Rectal smooth muscle tissue (tissue), 1 donor: ENCODE results near the gene GRIN2A.

Source experiments
- H3K27ac ChIP-seq: one replicate; pipeline ENCODE4 v1.7.0; 2013; ENCODE audit warnings: low read depth, low read length, inconsistent platforms
- H3K27me3 ChIP-seq: one replicate; pipeline ENCODE4 v1.7.0; 2013; ENCODE audit warnings: low read length; ENCODE audit not compliant: control insufficient read depth, insufficient read depth
- H3K36me3 ChIP-seq: one replicate; pipeline ENCODE4 v1.7.0; 2013; ENCODE audit warnings: low read length; ENCODE audit not compliant: control insufficient read depth, insufficient read depth
- H3K4me1 ChIP-seq: one replicate; pipeline ENCODE4 v1.7.0; 2013; ENCODE audit warnings: low read length; ENCODE audit not compliant: control insufficient read depth, insufficient read depth
- H3K4me3 ChIP-seq: one replicate; pipeline ENCODE4 v1.7.0; 2013; ENCODE audit warnings: low read length
- H3K9ac ChIP-seq: one replicate; pipeline ENCODE4 v1.7.0; 2013; ENCODE audit warnings: low read length

GRIN2A gene

DNA sequence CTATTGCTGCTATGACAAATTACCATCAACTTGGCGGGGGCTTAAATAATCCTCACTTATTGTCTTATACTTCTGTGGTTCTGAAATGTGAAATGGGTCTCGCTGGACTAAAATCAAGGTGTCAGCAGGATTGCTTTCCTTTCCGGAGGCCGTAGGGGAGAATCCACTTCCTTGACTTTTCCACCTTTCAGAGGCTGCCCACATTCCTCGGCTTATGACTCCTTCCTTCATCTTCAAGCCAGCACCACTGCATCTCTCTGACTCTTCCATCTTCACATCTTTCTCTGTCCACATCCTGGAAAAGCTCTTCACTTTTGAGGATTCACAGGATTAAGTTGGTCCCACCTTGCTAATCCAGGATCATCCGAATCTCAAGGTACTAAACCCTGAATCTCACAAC lies 217.8 kb downstream of the GRIN2A start:
- H3K36me3 ChIP-seq, result no peaks in the 10 kb centered on the region
- no peak overlapping the region for H3K9ac ChIP-seq
- no peak overlapping the region for H3K27ac ChIP-seq
- no peaks in the 10 kb centered on the region for H3K4me1 ChIP-seq
- H3K4me3 ChIP-seq, result no peak overlapping the region
- no peaks in the 10 kb centered on the region for H3K27me3 ChIP-seq

DNA sequence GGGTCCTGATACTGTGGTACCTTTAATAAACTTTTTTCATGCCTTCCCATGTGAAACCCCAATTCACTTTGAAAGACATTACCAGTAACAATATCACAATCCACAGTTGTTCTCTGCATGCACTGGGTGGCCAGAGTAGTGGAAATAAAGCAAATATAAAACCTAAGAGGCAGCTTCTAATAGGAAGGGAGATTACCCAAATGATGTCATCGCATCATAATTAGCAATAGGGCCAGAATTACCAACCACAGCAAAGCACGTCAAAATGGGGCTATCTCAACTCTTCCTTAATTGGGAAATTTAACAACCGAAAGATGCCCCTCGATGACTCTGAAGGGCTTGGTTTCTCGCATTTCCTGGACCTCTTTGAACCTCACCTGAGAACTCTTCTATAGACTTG lies 224.8 kb downstream of the GRIN2A start:
- H3K27me3 ChIP-seq, result peaks cover 3% of the 10 kb centered on the region
- H3K4me3 ChIP-seq, result no peak overlapping the region
- H3K9ac ChIP-seq, result no peak overlapping the region
- H3K4me1 ChIP-seq, result no peaks in the 10 kb centered on the region
- H3K27ac ChIP-seq, result no peak overlapping the region
- no peaks in the 10 kb centered on the region for H3K36me3 ChIP-seq

DNA sequence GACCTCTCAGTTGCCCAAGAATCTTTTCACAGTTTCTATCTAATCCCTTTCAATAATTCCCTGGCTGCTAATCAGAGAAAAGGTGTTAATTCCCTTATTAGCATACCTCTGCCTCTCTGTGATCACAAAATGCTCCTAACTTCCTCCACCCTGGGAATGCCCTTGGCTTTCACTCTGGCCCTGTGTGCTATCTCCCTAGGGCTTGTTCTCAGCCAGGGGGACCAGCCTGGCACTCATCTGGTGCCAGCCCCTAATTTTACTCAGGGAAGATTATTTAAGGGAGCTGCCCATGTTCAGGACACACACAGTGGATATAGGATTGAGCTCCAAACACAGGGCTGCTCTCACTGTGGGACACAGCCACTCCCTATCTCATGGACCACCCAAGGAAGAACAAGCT lies 225.2 kb downstream of the GRIN2A start:
- H3K27me3 ChIP-seq, result peaks cover 3% of the 10 kb centered on the region
- H3K9ac ChIP-seq, result no peak overlapping the region
- H3K36me3 ChIP-seq, result no peaks in the 10 kb centered on the region
- H3K4me1 ChIP-seq, result no peaks in the 10 kb centered on the region
- no peak overlapping the region for H3K27ac ChIP-seq
- no peak overlapping the region for H3K4me3 ChIP-seq

DNA sequence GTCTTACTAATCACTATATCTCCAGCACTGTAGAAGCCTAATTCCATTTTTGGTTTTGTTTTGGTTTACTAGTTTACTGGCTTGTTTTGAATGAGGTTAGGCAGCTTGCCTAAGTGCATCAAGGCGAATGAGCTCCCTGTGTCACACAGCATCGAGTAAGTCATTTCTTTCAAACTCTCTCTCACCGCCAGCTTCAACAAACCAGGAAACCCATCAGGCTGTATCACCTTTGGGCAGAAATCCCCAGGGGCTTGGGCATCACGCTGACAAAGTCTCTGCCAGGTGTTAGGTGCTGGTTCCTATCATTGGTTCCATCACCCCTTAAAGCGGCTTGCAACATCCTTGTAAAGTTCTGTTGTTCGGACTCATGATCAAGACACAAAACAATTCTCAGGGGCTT lies 226.6 kb downstream of the GRIN2A start:
- Histone ChIP-seq H3K4me1 (no peaks in the 10 kb centered on the region), H3K27me3 (peaks cover 3% of the 10 kb centered on the region), H3K27ac (no peak overlapping the region)

DNA sequence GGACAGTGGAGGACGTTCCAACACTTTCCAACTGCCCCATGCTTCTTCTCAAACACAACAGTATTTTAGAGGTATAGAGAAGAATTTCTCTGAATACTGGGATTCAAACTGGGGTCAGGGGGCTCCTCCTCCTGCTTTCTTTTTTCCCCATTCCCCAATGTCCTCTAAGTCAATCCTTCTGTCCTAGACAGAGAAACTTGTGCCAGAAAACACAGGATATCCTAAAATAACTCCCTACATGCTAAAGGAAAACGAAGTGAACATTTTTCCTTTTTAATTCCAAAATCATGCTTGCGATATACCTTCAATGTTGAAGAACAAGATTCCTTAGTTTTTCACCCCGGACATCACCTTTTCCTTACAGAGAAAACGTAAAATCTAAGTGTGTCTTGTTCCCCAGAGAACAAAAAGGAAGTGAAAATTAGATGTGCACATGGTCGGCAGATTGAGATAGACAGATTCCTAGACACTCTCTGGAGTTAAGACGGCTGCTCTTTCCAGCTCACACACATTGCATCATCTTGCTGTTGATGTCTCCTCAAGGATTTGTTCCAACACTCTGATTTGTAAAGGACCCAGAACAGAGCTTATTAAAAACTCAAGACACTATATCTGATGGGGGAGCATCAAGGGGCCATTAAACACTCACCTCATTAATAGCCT lies 228.2 kb downstream of the GRIN2A start:
- no peak overlapping the region for H3K9ac ChIP-seq
- H3K36me3 ChIP-seq, result no peaks in the 10 kb centered on the region
- no peak overlapping the region for H3K4me3 ChIP-seq
- no peaks in the 10 kb centered on the region for H3K4me1 ChIP-seq
- peaks cover 3% of the 10 kb centered on the region for H3K27me3 ChIP-seq
- H3K27ac ChIP-seq, result no peak overlapping the region

More for the DNA sequence above, 226.6 kb downstream of the GRIN2A start:
- Histone ChIP-seq H3K36me3 (no peaks in the 10 kb centered on the region), H3K4me3 (no peak overlapping the region), H3K9ac (no peak overlapping the region)

- Histone ChIP-seq H3K4me1 (no peaks in the 10 kb centered on the region), H3K9ac (no peak overlapping the region), H3K27ac (no peak overlapping the region), H3K4me3 (no peak overlapping the region), H3K27me3 (no peaks in the 10 kb centered on the region), H3K36me3 (no peaks in the 10 kb centered on the region)
Observed at GRCh38 chr16:9950658-9951057, 231.6 kb downstream of the GRIN2A start.

DNA sequence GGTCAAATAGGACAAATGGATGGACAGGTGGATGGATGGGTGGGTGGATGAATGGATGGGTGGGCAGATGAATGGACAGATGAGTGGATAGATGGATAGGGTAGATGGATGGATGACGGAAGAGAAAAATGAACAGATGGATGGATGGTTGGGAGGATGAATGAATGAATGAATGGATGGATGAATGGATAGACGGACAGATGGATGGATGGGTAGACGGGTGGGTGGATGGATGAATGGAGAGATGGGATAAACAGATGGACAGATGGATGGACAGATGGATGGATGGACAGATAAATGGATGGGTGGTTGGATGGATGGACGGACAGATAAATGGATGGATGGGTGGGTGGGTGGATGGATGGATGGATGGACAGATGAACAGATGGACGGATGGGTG lies 232.8 kb downstream of the GRIN2A start:
- no peak overlapping the region for H3K9ac ChIP-seq
- H3K4me3 ChIP-seq, result no peak overlapping the region
- H3K4me1 ChIP-seq, result no peaks in the 10 kb centered on the region
- H3K27me3 ChIP-seq, result no peaks in the 10 kb centered on the region
- no peak overlapping the region for H3K27ac ChIP-seq
- no peaks in the 10 kb centered on the region for H3K36me3 ChIP-seq

DNA sequence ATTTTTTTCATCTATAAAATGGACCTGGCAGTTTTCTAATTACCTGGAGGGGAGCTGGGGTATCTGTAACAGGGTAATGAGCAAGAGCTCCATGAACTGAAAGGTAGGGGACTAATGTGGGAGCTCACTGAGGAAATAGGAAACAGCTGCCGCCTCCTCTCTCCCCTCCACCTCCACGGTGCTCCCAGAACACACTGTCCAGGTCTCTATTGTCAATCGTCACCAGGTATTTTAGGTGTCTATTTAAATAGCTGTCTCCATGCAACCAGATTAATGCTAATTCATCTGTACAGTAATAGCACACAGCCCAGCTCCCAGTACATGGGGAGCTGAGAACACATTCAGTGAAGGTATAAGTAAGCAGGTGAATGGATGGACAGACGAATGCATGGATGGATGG lies 233.3 kb downstream of the GRIN2A start:
- H3K27ac ChIP-seq, result no peak overlapping the region
- no peaks in the 10 kb centered on the region for H3K27me3 ChIP-seq
- H3K9ac ChIP-seq, result no peak overlapping the region
- H3K4me1 ChIP-seq, result no peaks in the 10 kb centered on the region
- H3K36me3 ChIP-seq, result no peaks in the 10 kb centered on the region
- no peak overlapping the region for H3K4me3 ChIP-seq

GRCh38 chr16:9946022-9946720 lies 236.1 kb downstream of the GRIN2A start:
- H3K4me3 ChIP-seq, result no peak overlapping the region
- no peaks in the 10 kb centered on the region for H3K4me1 ChIP-seq
- H3K36me3 ChIP-seq, result no peaks in the 10 kb centered on the region
- no peaks in the 10 kb centered on the region for H3K27me3 ChIP-seq
- H3K9ac ChIP-seq, result no peak overlapping the region
- no peak overlapping the region for H3K27ac ChIP-seq

GRCh38 chr16:9943121-9943520 lies 239.1 kb downstream of the GRIN2A start:
- no peaks in the 10 kb centered on the region for H3K36me3 ChIP-seq
- no peak overlapping the region for H3K27ac ChIP-seq
- H3K4me3 ChIP-seq, result no peak overlapping the region
- H3K27me3 ChIP-seq, result no peaks in the 10 kb centered on the region
- no peak overlapping the region for H3K9ac ChIP-seq
- no peaks in the 10 kb centered on the region for H3K4me1 ChIP-seq

DNA sequence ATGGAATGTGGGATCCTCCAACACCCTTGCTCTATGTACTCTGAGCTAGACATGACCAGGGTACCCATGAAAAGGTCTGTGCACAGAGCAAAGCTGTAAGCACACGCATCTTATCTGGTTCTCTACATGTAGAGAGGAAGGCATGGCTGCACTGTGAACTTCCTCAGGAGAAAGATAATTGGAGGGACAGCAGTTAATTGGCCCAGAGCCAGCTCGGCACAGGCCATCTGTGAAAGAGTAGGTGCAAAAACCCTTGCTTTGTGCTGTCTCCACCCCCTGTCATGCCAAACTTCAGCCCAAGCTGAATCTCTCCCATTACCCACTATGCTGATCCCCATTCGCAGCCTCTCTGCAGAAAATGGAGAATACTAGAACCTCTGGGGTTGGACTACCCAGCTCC lies 241.0 kb downstream of the GRIN2A start:
- no peaks in the 10 kb centered on the region for H3K36me3 ChIP-seq
- H3K27ac ChIP-seq, result no peak overlapping the region
- H3K4me1 ChIP-seq, result no peaks in the 10 kb centered on the region
- no peak overlapping the region for H3K4me3 ChIP-seq
- H3K9ac ChIP-seq, result no peak overlapping the region
- H3K27me3 ChIP-seq, result no peaks in the 10 kb centered on the region

DNA sequence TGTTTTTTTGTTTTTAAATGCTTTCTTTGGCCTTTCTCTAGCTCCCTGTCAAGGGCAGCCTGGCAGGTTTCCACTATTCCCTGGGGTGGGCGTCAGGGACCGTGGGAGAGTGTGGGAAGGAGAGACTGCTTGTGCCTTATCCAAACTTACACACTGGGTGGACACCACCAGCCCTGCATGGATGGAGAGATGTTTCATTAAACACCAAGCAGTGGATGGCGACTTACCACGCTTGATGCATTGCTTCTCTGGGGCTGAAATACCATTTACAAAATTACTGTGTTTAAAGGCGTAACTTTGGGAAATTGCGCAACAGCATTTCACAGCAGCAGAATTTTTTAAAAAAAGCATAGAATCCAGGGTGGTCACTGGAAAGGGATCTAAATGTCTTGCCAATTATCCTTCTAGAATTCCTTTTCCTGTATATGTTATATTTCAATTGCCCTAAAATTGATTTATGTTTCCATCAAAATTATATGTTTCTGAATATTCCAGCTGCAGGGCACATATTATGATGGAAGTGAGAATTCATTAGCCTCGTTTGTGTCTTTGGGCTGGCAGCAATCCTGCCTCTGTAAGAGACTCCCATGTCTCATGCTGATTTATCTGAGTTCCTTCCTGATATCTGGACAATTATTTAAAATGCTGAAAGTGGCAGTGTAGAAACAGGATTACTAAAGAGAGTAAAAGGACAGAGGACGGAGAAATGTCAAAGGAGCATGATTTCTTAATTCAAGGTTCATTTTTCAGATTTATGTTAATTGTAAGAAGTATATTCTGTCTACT lies 247.3 kb downstream of the GRIN2A start:
- Histone ChIP-seq H3K4me1 (peaks cover 5% of the 10 kb centered on the region), H3K36me3 (no peaks in the 10 kb centered on the region), H3K27me3 (no peaks in the 10 kb centered on the region), H3K4me3 (no peak overlapping the region), H3K27ac (no peak overlapping the region), H3K9ac (no peak overlapping the region)
